Thymus (tissue), 11 donors: ENCODE results near the gene HRCT1. TPM values are rescaled to one million over a fixed set of nuclear protein-coding genes. Genes with fewer than 3 reads are reported as not detected.
A peak's percentile ranks its signal among the peaks of the same experiment; 100 is the strongest.

ENCODE experiments used
- DNase-seq, 9 donors: peaks; one replicate each; pipeline ENCODE4 v3.0.0-alpha.2; 2013; ENCODE audit warnings: low spot score in 9 of 9, low read depth in 6 of 9, missing footprints in 1 of 9
- H3K27ac ChIP-seq, 2 donors: one replicate each; pipeline ENCODE4 v1.5.1; 2013; ENCODE audit warnings: control low read depth in 1 of 2, low read depth in 1 of 2, low read length in 1 of 2, mild to moderate bottlenecking in 1 of 2, moderate library complexity in 1 of 2
- H3K27me3 ChIP-seq, 2 donors: one replicate each; pipeline ENCODE4 v1.5.1; 2013; ENCODE audit warnings: low read length in 1 of 2; ENCODE audit not compliant: control insufficient read depth in 2 of 2, insufficient read depth in 1 of 2
- H3K36me3 ChIP-seq, 2 donors: one replicate each; pipeline ENCODE4 v1.5.1; 2013; ENCODE audit warnings: low read length in 1 of 2, mild to moderate bottlenecking in 1 of 2, moderate library complexity in 1 of 2; ENCODE audit not compliant: control insufficient read depth in 2 of 2, insufficient read depth in 2 of 2
- H3K4me1 ChIP-seq, 2 donors: one replicate each; pipeline ENCODE4 v1.5.1; 2013; ENCODE audit warnings: low read length in 2 of 2; ENCODE audit not compliant: control insufficient read depth in 2 of 2, insufficient read depth in 2 of 2
- H3K4me3 ChIP-seq, 2 donors: one replicate each; pipeline ENCODE4 v1.5.1; 2013; ENCODE audit warnings: low read length in 2 of 2, control low read depth in 1 of 2, mild to moderate bottlenecking in 1 of 2
- H3K9me3 ChIP-seq, 2 donors: one replicate each; pipeline ENCODE4 v1.5.1; 2013; ENCODE audit warnings: low read length in 1 of 2, mild to moderate bottlenecking in 1 of 2; ENCODE audit not compliant: control insufficient read depth in 2 of 2, insufficient read depth in 1 of 2
- WGBS: extraction: QIAGEN DNeasy Blood & Tissue Kit; methylation state at CpG from one replicate; pipeline ENCODE4 v1.1.7; 2013; 5-methylcytosine and 5-hydroxymethylcytosine counted together
- polyA plus RNA-seq: library from polyadenylated mRNA; stranded (reverse); fragments of 200-250 nt; gene quantifications from one replicate; pipeline ENCODE4 v1.2.3, GENCODE V29; 2013
- total RNA-seq: library from RNA; stranded (reverse); fragments of 120-200 nt; gene quantifications from one replicate; pipeline ENCODE4 v1.2.4, GENCODE V29; 2013
- donor health status: healthy.

The HRCT1 gene
- total and polyA plus RNA-seq, 2 donors: 0.14 to 6.1 TPM

- no peak overlapping the region for H3K4me3 ChIP-seq
- no peaks in the 10 kb centered on the region for H3K9me3 ChIP-seq
- no peaks in the 10 kb centered on the region for H3K27me3 ChIP-seq
- H3K27ac ChIP-seq: no peak overlapping the region
- DNase-seq: no peak
- 92% methylated on average over 8 of the region's 8 CpGs for WGBS
- peaks cover 7 to 54% of the 10 kb centered on the region in 2 donors for H3K4me1 ChIP-seq
- no peaks in the 10 kb centered on the region for H3K36me3 ChIP-seq
Measured at GRCh38 chr9:35904338-35904737, 1.7 kb upstream of the HRCT1 start.

GRCh38 chr9:35905051-35905781 is 786 bp upstream of the HRCT1 start:
- Histone ChIP-seq H3K27ac (no peak overlapping the region), H3K36me3 (no peaks in the 10 kb centered on the region), H3K4me3 (no peak overlapping the region), H3K27me3 (no peaks in the 10 kb centered on the region), H3K4me1 (peaks cover 7 to 61% of the 10 kb centered on the region in 2 donors), H3K9me3 (no peaks in the 10 kb centered on the region)
- 90% methylated on average over 8 of the region's 8 CpGs for WGBS
- no peak for DNase-seq

- Histone ChIP-seq H3K9me3 (no peaks in the 10 kb centered on the region), H3K27me3 (no peaks in the 10 kb centered on the region), H3K27ac (peak overlapping the region; percentile 32 to 64), H3K36me3 (no peaks in the 10 kb centered on the region), H3K4me3 (no peak overlapping the region), H3K4me1 (peaks cover 12 to 76% of the 10 kb centered on the region in 2 donors)
- 93% methylated on average over 14 of the region's 14 CpGs for WGBS
- no peak for DNase-seq
Measured at GRCh38 chr9:35906923-35907699, 1.1 kb downstream of the HRCT1 start.

DNA sequence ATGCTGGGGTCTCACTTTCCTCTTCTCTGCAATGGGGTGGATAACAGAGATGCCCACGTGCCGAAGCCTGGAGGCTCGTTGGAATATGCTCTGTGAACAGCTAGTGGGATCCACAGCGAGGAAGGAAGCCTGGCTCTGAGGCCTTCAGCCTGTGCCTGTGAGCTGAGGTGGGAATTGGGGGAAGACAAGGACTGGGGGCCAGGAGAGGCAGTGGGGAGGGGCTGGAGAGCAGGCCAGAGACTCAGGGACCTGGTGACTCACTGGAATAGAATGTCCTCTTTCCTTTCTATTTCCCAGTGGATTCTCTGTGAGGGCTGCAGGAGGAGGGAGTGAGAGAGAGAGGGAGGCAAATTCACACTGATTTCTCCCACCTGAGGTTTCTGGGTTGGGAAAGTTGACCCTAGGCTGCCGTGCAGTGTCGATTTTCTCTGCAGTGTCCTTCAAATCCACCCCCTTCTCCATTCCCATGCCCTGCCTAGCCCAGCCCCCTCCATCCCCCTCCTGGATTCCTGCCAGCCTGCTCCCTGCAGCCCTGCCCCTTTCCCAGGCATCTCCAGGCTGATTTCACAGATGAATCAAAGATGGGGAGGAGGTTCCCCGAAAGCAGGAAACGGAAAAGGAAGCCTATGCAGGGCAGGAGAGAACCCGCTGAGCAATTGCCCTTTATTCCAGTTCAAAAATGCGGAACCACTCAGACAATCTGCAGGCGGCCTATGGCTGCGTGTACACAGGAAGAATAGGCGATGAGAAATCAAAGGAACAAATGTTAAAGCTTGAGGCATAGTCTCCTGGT is 1.9 kb downstream of the HRCT1 start:
- WGBS: 48% methylated on average over 13 of the region's 13 CpGs
- peak in 1 of 9 donors; percentile 31 for DNase-seq
- Histone ChIP-seq H3K36me3 (no peaks in the 10 kb centered on the region), H3K4me3 (no peak overlapping the region), H3K4me1 (peaks cover 12 to 76% of the 10 kb centered on the region in 2 donors), H3K27me3 (no peaks in the 10 kb centered on the region), H3K27ac (peak overlapping the region; percentile 57 to 64), H3K9me3 (no peaks in the 10 kb centered on the region)

- 87% methylated on average over 9 of the region's 9 CpGs for WGBS
- DNase-seq: no peak
- H3K4me3 ChIP-seq: no peak overlapping the region
- no peaks in the 10 kb centered on the region for H3K36me3 ChIP-seq
- no peaks in the 10 kb centered on the region for H3K27me3 ChIP-seq
- peaks cover 12 to 71% of the 10 kb centered on the region in 2 donors for H3K4me1 ChIP-seq
- H3K27ac ChIP-seq: peak overlapping the region; percentile 47 to 57
- H3K9me3 ChIP-seq: no peaks in the 10 kb centered on the region
Measured at GRCh38 chr9:35908504-35909125, 2.6 kb downstream of the HRCT1 start.

DNA sequence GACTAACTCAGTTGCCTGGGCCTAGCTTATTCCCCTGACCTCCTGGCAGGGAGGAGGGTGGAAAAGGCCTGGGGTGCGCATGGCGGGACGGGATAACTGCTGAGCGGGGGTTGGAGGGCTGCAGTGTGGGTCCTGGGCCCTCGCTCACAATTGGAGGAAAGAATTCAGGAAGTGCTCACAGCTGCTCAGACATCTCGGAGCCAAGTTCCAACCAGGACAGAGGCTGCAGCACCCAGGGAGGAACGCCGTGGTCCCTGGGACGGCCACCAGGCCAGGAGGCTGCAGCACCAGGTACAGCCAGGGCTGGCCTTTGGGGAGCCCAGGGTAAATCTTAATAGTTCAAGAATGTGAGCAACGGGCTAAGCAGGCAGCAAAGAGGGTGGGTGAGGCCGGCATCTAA is 3.3 kb downstream of the HRCT1 start, which contains the start of gene SPAAR:
Gene SPAAR (plus strand): TSS at position 217 of the 400 bp plus-strand sequence. CDS start 974 bp downstream, outside the sequence.
- peak within 1 kb of the TSS; percentile 47 to 57 for H3K27ac ChIP-seq
- peaks cover 12 to 69% of the 10 kb centered on the region in 2 donors for H3K4me1 ChIP-seq
- WGBS: 89% methylated on average over 11 of the region's 11 CpGs
- no peaks in the 10 kb centered on the region for H3K27me3 ChIP-seq
- DNase-seq: no peak
- no peaks in the 10 kb centered on the region for H3K36me3 ChIP-seq
- H3K4me3 ChIP-seq: no peak within 1 kb of the TSS
- no peaks in the 10 kb centered on the region for H3K9me3 ChIP-seq

- DNase-seq: no peak
- 97% methylated on average over 34 of the region's 34 CpGs for WGBS
- Histone ChIP-seq H3K27ac (peak overlapping the region; percentile 50 to 60), H3K27me3 (no peaks in the 10 kb centered on the region), H3K9me3 (no peaks in the 10 kb centered on the region), H3K4me1 (peaks cover 12 to 64% of the 10 kb centered on the region in 2 donors), H3K36me3 (no peaks in the 10 kb centered on the region), H3K4me3 (no peak overlapping the region)
Measured at GRCh38 chr9:35909687-35910612, 3.9 kb downstream of the HRCT1 start.
